Measurements from ENCODE around the gene NOTCH4.

NOTCH4 gene

DNA sequence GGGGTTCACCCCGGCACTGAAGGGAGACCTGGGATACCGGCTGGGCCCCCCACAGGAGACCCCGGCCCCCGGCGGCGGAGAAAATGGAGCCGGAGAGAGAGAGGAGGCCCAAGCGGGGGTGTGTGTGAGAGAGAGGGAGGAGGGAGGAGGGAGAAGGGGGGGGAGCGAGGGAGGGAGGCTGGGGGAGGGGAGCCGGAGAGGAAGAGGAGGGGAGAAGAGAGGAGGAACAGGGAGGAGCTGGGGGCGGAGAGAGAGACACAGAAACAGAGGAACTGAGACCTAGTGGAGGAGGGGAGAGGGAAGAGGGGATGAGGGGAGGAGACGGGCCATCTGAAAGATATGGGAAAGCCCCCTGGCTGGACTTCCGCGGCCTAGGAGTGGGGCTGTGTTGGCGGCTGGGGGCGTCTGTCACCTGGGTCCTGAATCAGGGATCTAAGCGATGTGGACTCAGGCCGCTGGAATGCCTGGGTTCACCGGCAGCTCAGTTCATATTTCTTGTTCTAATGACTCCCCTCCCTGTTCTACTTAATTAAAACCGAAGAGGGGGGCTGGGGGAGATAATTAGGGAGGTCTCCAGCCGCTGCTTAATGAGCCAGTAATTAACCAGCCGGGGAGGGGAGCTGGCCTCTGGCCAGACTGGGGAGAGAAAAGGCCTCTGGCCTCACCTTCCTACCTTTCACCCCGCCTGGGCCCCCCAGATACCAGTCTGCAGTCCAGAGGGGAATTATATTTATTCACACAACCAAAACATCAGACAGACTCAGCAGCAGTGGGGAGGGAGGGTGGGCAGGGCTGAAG lies 33.6 kb downstream of the NOTCH4 start, which contains the start of gene PBX2:
Gene PBX2, minus strand, starts transcription at position 149 of the 798 bp plus-strand sequence. CDS start 287 bp downstream, outside the sequence.
- ATAC-seq, result peak; percentile 61
- TF ChIP-seq ZC3H10 (CRISPR knock-in tag; IDR thresholded peaks at IDR 0.05) (no peak), OSR1 (CRISPR knock-in tag; IDR thresholded peaks at IDR 0.05) (no peak), ZNF70 (CRISPR knock-in tag; IDR thresholded peaks at IDR 0.05) (no peak), PPARA (CRISPR knock-in tag; IDR thresholded peaks at IDR 0.05; ENCODE audit: borderline replicate concordance) (no peak), ZNF8 (CRISPR knock-in tag; IDR thresholded peaks at IDR 0.05) (no peak), ISL1 (CRISPR knock-in tag; IDR thresholded peaks at IDR 0.05) (no peak), GLIS3 (CRISPR knock-in tag; IDR thresholded peaks at IDR 0.05) (no peak), TCF4 (CRISPR knock-in tag; IDR thresholded peaks at IDR 0.05; ENCODE audit: borderline replicate concordance) (no peak), ZFP30 (CRISPR knock-in tag; IDR thresholded peaks at IDR 0.05) (no peak), SNAI2 (CRISPR knock-in tag; IDR thresholded peaks at IDR 0.05) (no peak), BACH2 (CRISPR knock-in tag; IDR thresholded peaks at IDR 0.05; ENCODE audit: borderline replicate concordance) (no peak), ARNTL (CRISPR knock-in tag; IDR thresholded peaks at IDR 0.05; ENCODE audit: borderline replicate concordance, low read depth) (no peak), ZFP3 (CRISPR knock-in tag; IDR thresholded peaks at IDR 0.05) (no peak)
- TF ChIP-seq, protein P1, sequence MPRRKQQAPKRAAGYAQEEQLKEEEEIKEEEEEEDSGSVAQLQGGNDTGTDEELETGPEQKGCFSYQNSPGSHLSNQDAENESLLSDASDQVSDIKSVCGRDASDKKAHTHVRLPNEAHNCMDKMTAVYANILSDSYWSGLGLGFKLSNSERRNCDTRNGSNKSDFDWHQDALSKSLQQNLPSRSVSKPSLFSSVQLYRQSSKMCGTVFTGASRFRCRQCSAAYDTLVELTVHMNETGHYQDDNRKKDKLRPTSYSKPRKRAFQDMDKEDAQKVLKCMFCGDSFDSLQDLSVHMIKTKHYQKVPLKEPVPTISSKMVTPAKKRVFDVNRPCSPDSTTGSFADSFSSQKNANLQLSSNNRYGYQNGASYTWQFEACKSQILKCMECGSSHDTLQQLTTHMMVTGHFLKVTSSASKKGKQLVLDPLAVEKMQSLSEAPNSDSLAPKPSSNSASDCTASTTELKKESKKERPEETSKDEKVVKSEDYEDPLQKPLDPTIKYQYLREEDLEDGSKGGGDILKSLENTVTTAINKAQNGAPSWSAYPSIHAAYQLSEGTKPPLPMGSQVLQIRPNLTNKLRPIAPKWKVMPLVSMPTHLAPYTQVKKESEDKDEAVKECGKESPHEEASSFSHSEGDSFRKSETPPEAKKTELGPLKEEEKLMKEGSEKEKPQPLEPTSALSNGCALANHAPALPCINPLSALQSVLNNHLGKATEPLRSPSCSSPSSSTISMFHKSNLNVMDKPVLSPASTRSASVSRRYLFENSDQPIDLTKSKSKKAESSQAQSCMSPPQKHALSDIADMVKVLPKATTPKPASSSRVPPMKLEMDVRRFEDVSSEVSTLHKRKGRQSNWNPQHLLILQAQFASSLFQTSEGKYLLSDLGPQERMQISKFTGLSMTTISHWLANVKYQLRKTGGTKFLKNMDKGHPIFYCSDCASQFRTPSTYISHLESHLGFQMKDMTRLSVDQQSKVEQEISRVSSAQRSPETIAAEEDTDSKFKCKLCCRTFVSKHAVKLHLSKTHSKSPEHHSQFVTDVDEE (CRISPR knock-in tag; IDR thresholded peaks at IDR 0.05), result no peak
- TF ChIP-seq, protein P2, sequence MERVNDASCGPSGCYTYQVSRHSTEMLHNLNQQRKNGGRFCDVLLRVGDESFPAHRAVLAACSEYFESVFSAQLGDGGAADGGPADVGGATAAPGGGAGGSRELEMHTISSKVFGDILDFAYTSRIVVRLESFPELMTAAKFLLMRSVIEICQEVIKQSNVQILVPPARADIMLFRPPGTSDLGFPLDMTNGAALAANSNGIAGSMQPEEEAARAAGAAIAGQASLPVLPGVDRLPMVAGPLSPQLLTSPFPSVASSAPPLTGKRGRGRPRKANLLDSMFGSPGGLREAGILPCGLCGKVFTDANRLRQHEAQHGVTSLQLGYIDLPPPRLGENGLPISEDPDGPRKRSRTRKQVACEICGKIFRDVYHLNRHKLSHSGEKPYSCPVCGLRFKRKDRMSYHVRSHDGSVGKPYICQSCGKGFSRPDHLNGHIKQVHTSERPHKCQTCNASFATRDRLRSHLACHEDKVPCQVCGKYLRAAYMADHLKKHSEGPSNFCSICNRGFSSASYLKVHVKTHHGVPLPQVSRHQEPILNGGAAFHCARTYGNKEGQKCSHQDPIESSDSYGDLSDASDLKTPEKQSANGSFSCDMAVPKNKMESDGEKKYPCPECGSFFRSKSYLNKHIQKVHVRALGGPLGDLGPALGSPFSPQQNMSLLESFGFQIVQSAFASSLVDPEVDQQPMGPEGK (CRISPR knock-in tag; IDR thresholded peaks at IDR 0.05; ENCODE audit: borderline replicate concordance), result no peak
- TF ChIP-seq, protein P3, sequence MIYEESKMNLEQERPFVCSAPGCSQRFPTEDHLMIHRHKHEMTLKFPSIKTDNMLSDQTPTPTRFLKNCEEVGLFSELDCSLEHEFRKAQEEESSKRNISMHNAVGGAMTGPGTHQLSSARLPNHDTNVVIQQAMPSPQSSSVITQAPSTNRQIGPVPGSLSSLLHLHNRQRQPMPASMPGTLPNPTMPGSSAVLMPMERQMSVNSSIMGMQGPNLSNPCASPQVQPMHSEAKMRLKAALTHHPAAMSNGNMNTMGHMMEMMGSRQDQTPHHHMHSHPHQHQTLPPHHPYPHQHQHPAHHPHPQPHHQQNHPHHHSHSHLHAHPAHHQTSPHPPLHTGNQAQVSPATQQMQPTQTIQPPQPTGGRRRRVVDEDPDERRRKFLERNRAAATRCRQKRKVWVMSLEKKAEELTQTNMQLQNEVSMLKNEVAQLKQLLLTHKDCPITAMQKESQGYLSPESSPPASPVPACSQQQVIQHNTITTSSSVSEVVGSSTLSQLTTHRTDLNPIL (CRISPR knock-in tag; IDR thresholded peaks at IDR 0.05; ENCODE audit: low read depth), result no peak

DNA sequence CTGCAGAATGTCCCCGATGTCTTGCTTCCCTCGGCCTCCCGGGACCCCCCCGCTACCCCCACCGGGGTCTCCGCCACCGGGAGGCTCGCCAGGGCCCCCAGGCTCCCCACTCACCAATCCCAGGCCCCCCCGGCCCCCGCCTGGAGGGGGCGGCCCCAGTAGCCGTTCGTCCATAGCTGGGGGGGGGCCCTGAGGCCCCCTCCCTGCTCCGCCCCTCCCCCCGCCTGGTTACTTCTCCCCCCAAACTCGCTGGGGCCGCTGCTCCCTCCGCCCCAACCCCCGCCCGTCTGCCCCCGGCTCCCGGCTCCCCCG lies 34.2 kb downstream of the NOTCH4 start:
- TF ChIP-seq, protein P2 (CRISPR knock-in tag; IDR thresholded peaks at IDR 0.05; ENCODE audit: borderline replicate concordance), result 0 out of 2 replicates have a peak, but pooled peaks have one; percentile 64
- TF ChIP-seq ISL1 (CRISPR knock-in tag; IDR thresholded peaks at IDR 0.05), result no peak
- no peak for ATAC-seq

DNA sequence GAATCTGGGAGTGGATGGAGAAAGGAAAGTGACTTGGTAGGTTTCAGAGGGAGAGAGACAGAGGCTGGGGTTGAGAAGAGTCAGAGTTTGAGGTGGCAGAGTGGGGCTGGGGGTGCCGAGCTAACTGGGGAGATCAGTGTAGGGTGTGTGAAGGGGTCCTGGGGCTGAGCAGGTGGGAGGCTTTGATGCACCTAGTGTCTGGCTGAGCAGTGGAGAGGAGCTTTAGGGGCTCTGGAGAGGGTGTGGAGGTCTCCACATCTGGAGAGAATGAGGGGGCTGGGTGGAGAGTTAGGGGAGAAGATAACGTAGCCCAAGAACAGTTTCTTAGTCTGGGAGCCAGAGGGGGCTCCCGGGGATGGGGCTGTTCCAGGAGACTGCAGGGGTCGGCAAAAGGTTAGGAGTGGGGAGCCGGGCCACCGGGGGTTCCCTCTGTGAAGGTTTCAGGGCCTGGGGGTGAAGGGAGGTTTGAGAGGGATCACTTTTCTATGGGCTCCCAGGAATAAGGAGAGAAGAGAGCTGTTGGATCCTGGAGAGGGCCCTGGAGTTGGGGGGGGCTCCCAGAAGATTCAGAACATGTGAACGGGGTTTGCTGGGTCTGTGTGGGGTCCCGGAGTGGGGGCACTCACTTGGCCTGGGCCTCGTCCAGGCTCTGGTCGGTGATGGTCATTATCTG lies 34.7 kb downstream of the NOTCH4 start:
- ATAC-seq, result peak; percentile 20
- TF ChIP-seq SNAI2 (CRISPR knock-in tag; IDR thresholded peaks at IDR 0.05) (no peak), RARB (CRISPR knock-in tag; IDR thresholded peaks at IDR 0.05) (no peak), CSDC2 (CRISPR knock-in tag; IDR thresholded peaks at IDR 0.05) (no peak), ZFP3 (CRISPR knock-in tag; IDR thresholded peaks at IDR 0.05) (no peak), PPARA (CRISPR knock-in tag; IDR thresholded peaks at IDR 0.05; ENCODE audit: borderline replicate concordance) (no peak), ISL1 (CRISPR knock-in tag; IDR thresholded peaks at IDR 0.05) (no peak), BACH2 (CRISPR knock-in tag; IDR thresholded peaks at IDR 0.05; ENCODE audit: borderline replicate concordance) (no peak), TCF4 (CRISPR knock-in tag; IDR thresholded peaks at IDR 0.05; ENCODE audit: borderline replicate concordance) (no peak), ZNF565 (CRISPR knock-in tag; conservative IDR thresholded peaks at IDR 0.05; ENCODE audit: low read depth) (no peak), ARNTL (CRISPR knock-in tag; IDR thresholded peaks at IDR 0.05; ENCODE audit: borderline replicate concordance, low read depth) (no peak), ZFP30 (CRISPR knock-in tag; IDR thresholded peaks at IDR 0.05) (no peak), ZNF8 (CRISPR knock-in tag; IDR thresholded peaks at IDR 0.05) (no peak), GLIS3 (CRISPR knock-in tag; IDR thresholded peaks at IDR 0.05) (no peak)
- TF ChIP-seq, protein P3 (CRISPR knock-in tag; IDR thresholded peaks at IDR 0.05; ENCODE audit: low read depth), result no peak
- TF ChIP-seq, protein P1 (CRISPR knock-in tag; IDR thresholded peaks at IDR 0.05), result no peak
- TF ChIP-seq, protein P2 (CRISPR knock-in tag; IDR thresholded peaks at IDR 0.05; ENCODE audit: borderline replicate concordance), result no peak; the same call in 1 of the 2 replicates

Measured in SK-N-SH treated with all-trans-retinoic acid at 6 μM for 48 hours (cell line).